LHCN-M2 (cell line): ENCODE measurements around the gene TBL1XR1. TPM values are rescaled to one million over a fixed set of nuclear protein-coding genes. Genes with fewer than 3 reads are reported as not detected.
A peak's percentile ranks its signal among the peaks of the same experiment; 100 is the strongest.
"Not testable (repeated sequence)": the region's sequence is repeated elsewhere in the genome, so short reads cannot be mapped to it uniquely, and the experiment has no call there.

Experiments used
- DNase-seq: peaks from one replicate; pipeline ENCODE4 v3.0.0-alpha.2; 2012; ENCODE audit warnings: low read depth
- total RNA-seq: library from RNA; depleted of rRNA; stranded (reverse); fragments of >200 nt; gene quantifications from 2 replicates; pipeline ENCODE4 v1.2.3, GENCODE V29; 2014

TBL1XR1 gene
- total RNA-seq, 1 experiment from 2014 or later: 78.2 TPM

DNA sequence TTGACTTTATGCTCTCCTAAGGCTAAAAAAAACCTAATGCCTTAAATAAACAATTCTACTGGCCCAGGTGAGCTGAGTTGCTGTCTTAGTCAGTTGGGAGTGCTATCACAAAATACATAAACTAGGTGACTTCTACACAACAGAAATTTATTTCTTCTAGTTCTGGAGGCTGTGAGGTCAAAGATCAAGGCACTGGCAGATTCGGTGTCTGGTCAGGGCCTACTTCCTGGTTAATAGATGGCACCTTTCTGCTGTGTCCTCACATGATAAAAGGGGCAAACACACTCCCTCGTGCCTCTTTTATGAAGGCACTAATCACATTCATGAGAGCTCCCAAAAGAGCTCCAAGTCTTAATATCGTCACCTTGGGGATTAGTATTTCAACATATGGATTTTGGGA is 11.5 kb upstream of the TBL1XR1 start:
- DNase-seq: no peak

DNA sequence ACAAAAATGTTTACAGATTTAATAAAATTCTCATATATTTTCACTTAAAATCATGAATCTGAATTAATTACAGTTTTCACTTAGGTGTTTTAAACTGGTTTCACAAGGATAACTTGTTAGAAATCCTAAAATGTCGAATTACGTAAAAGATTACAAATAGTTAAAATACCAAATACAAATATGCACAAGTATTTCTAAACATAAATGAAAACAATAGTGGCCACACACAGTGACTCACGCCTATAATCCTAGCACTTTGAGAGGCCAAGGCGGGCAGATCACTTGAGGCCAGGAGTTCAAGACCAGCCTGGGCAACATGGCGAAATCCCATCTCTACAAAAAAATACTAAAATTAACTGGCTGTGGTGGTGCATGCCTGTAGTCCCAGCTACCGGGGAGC is 10.9 kb upstream of the TBL1XR1 start:
- DNase-seq: no peak

- DNase-seq: no peak
Measured at GRCh38 chr3:177206936-177207335, 9.7 kb upstream of the TBL1XR1 start.

- no peak for DNase-seq
Measured at GRCh38 chr3:177203689-177204395, 6.6 kb upstream of the TBL1XR1 start.

- not testable (repeated sequence) for DNase-seq
Measured at GRCh38 chr3:177203016-177203415, 5.7 kb upstream of the TBL1XR1 start.

- DNase-seq: no peak
Measured at GRCh38 chr3:177201700-177202397, 4.6 kb upstream of the TBL1XR1 start.

- no peak for DNase-seq
Measured at GRCh38 chr3:177199206-177199760, 2.0 kb upstream of the TBL1XR1 start.

DNA sequence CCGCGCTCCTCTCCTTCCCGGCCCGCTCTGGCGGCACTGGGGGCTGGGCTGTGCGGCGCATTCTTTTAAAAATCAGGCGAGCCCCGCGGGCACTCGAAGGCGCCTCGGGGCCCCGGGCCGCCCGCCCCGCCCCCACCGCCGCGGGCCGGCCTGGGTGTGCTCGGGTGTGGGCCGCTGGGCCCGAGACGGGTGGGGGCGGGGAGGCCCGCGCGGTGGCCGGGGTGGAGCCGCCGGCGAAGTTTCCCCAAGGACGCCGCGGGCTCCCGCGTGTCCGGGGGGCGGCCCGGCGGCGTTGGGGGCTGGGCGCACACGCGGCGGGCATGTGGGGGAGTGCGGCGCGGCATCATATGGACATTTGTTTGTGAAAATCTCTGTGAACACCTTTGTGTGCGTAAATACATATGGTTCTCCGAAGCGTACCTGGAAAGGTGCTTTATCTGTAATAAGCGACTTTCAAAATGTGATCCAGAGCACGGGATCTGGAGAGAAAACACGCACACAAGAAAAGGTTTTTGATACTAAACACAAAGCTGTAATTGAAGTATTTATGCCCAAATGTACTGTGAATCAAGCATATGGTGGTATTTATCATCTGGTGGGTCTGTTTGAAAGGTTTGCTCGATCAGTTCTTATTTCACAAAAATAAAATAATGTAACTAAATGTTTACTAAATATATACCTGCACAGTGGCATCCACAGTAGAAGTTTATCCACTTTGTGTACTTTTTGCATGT is 612 bp upstream of the TBL1XR1 start:
- peak; percentile 61 for DNase-seq

DNA sequence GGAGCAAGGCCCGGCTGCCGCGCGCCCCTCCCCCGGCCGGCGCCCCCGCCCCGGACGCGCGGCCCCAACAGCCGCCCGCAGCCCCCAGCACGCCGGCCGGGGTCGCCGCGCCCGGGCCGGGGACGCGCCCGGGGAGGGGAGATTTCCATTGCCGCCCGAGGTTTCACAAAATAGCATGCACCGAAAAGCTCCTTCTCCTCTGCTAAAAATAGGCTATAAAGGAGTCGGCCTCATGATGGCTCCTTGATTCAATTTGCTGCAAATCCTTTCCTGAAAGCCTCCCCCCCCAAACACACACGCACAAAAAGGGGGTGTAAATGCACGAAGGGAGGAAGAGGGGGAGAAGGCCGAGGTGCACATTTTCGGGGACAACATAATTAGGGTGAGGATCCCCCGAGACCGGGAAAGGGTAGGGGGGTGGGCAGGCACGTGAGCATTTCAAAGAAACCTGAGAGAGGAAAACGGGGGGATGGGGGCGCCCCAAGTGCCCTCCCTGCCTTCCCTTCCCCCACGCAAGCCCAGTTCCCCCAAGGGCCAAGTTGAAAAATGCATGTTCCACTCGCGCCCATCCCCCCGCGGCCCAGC is 734 bp downstream of the TBL1XR1 start:
- DNase-seq: peak; percentile 58

GRCh38 chr3:177196008-177196455 is 1.2 kb downstream of the TBL1XR1 start:
- DNase-seq: peak; percentile 25

DNA sequence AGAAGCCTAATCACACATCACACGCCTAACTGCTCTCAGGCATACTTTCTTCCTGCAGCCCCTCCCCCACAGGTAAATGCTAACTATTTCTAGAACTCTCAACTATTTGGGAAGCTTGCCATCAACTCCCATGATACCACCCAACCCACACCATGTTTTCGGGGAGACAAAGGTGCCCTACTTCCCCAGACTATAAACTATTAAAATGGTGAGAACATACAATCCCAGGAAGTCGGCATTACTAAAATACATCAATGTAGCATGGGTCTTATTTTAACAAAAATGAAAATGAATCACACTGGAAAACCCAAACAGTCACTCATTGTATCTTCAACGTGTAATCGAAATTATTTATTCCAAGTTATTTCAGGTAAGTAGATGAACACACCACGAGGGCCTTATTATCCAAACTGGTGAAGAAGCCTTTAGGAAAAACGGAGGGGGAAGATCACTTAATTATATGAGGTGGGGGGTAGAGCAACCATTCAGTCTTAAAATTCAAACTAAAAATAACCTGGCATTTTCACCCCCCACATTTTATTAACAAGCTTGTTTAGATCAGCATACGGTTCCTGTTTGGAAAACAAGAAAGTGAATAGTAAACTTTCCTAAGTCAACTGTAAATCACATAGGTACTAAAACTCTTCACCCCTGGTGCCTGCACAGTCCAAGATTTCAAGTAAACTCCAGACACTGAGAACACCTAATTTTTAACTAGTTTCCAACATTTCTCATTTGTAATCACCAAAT is 1.9 kb downstream of the TBL1XR1 start:
- peak; percentile 19 for DNase-seq

- no peak for DNase-seq
Measured at GRCh38 chr3:177194299-177194698, 3.0 kb downstream of the TBL1XR1 start.

DNA sequence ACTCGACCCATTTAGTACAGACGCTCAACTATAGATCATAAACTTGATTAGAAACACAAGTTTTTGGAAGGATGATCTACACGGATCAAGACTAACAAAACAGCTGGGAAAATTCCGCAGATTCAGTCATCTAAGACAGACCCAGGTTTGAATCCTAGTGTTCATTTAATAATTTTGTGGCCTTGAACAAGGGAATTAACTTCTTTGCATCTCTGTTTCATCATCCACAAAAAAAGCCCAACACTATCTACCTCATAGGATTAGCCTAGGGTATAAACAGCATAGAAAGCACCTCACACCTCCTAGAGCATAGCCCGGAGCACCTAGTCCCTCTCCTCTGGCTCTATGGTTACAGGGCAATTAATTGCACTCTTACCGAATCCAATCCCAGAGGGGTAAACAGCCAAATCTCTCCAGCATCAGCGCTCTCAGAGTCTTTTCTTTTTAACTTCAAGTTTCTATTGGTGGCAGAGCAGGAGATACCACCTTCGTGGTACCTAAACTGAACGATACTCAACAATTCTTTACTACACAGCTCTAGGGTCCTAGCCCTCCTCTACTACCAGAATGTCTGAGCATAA is 3.5 kb downstream of the TBL1XR1 start:
- DNase-seq: no peak

- DNase-seq: not testable (repeated sequence)
Measured at GRCh38 chr3:177193275-177193674, 4.0 kb downstream of the TBL1XR1 start.

- DNase-seq: peak; percentile 24
Measured at GRCh38 chr3:177190756-177191681, 6.3 kb downstream of the TBL1XR1 start.

DNA sequence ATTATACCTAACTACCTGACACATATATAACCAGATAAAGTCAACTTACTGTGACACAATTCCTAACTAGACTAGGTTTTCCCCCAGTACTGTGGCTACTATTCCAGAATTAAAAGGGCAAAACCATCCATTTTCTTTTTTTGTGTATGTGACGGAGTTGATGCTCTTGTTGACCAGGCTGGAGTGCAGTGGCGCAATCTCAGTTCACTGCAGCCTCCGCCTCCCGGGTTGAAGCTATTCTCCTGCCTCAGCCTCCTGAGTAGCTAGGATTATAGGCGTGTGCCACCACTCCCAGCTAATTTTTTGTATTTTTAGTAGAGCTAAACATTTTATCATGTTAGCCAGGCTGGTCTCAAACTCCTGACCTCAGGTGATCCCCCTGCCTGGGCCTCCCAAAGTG is 7.1 kb downstream of the TBL1XR1 start:
- DNase-seq: not testable (repeated sequence)

DNA sequence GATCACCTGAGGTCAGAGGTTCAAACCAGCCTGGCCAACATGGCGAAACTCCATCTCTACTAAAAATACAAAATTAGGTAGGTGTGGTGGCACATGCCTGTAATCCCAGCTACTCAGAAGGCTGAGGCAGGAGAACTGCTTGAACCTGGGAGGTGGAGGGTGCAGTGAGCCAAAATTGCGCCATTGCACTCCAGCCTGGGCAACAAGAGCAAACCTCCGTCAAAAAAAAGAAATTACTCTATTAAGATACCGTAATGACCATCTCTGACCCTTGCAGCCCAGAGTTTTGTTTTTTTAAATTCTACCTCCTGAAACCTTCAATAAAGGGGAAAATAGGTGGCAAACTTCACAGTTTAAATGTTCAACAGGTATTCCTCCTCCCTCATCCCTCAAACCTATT is 9.0 kb downstream of the TBL1XR1 start:
- DNase-seq: not testable (repeated sequence)

GRCh38 chr3:177186306-177186705 is 11.0 kb downstream of the TBL1XR1 start:
- no peak for DNase-seq

GRCh38 chr3:177185035-177185574 is 12.2 kb downstream of the TBL1XR1 start:
- no peak for DNase-seq
